Activated T-helper 1 cell treated with anti-CD3 and anti-CD28 coated beads, Interleukin-12 subunit alpha, Interleukin-12 subunit beta, Interleukin-2, Interleukin-4 antibody, amounts not matched to agents 30 ng/mL and 10 ng/mL and 1 ng/mL, durations not matched to agents 14 hours and 24 hours and 36 hours (primary cell): ENCODE results near the gene SLC12A9. TPM values are rescaled to one million over a fixed set of nuclear protein-coding genes. Genes with fewer than 3 reads are reported as not detected.
"Not testable (repeated sequence)": the region's sequence is repeated elsewhere in the genome, so short reads cannot be mapped to it uniquely, and the experiment has no call there.

Experiments
- DNase-seq: peaks from one replicate; pipeline ENCODE4 v3.0.0; 2021; ENCODE audit warnings: low spot score
- H3K27ac Mint-ChIP-seq: one replicate; pipeline ENCODE4 v1.8.0; 2021; ENCODE audit warnings: mild to moderate bottlenecking, mixed read lengths
- H3K27me3 Mint-ChIP-seq: one replicate; pipeline ENCODE4 v1.8.0; 2022; ENCODE audit warnings: mild to moderate bottlenecking, moderate library complexity, mixed read lengths; ENCODE audit not compliant: insufficient read depth
- H3K36me3 Mint-ChIP-seq: one replicate; pipeline ENCODE4 v1.8.0; 2021; ENCODE audit warnings: low read depth, mixed read lengths
- H3K4me1 Mint-ChIP-seq: one replicate; pipeline ENCODE4 v1.8.0; 2021; ENCODE audit warnings: low read depth, mixed read lengths
- H3K4me3 Mint-ChIP-seq: one replicate; pipeline ENCODE4 v1.8.0; 2021; ENCODE audit warnings: mild to moderate bottlenecking, moderate library complexity, mixed read lengths
- H3K9me3 Mint-ChIP-seq: one replicate; pipeline ENCODE4 v1.8.0; 2021; ENCODE audit warnings: mixed read lengths
- intact Hi-C: fragments of 100-400 bp; cut with micrococcal nuclease; formaldehyde crosslinking; loops from one replicate; pipeline ENCODE4 v1.15.1; 2024
- total RNA-seq: library from RNA; stranded (reverse); gene quantifications from 2 replicates; pipeline ENCODE4 v1.2.3, GENCODE V29; 2022

The SLC12A9 gene
- total RNA-seq, 1 donor from 2014 or later = 46.0 TPM

DNA sequence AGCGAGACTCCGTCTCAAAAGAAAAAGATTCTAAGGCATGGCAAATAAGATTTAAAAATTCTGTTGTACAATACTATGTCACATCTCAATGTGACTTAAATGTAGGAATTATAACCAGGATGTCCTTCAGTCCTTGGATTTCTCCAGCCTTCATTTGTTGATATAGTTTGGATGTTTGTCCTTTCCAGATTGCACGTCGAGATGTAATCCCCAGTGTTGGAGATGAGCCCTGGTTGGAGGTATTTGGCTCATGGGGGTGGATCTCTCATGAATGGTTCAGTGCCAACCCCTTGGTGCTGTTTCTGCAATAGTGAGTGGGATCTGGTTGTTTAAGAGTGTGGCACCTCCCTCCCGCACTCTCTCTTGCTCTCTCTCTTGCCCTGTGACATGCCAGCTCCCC is 56.0 kb downstream of the SLC12A9 start:
- DNase-seq = no peak

GRCh38 chr7:100910443-100910842 is 57.9 kb downstream of the SLC12A9 start:
- H3K36me3 Mint-ChIP-seq, H3K4me3 Mint-ChIP-seq, H3K9me3 Mint-ChIP-seq, intact Hi-C loops, DNase-seq, H3K4me1 Mint-ChIP-seq, H3K27ac Mint-ChIP-seq, H3K27me3 Mint-ChIP-seq: not testable (repeated sequence)

More for the DNA sequence above, 56.0 kb downstream of the SLC12A9 start:
- intact Hi-C loops = no loop called here
- no peaks in the 10 kb centered on the region for H3K36me3 Mint-ChIP-seq
- no peaks in the 10 kb centered on the region for H3K9me3 Mint-ChIP-seq
- H3K27me3 Mint-ChIP-seq = peaks cover 3% of the 10 kb centered on the region
- no peak overlapping the region for H3K4me3 Mint-ChIP-seq
- no peaks in the 10 kb centered on the region for H3K4me1 Mint-ChIP-seq
- no peak overlapping the region for H3K27ac Mint-ChIP-seq

DNA sequence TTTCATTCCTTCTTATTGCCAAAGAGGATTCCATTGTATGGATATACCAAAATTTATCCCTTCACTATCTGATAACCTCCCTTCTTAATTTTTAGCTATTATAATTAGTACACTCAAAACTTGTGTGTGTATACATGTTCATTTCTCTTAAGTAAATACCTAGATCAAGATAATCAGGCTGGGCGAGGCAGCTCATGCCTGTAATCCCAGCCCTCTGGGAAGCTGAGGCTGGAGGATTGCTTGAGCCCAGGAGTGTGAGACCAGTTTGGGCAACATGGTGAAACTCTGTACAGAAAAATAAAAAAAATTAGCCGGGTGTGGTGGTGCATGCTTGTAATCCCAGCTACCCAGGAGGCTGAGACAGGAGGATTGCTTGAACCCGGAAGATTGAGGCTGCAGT is 59.0 kb downstream of the SLC12A9 start:
- intact Hi-C loops = no loop called here
- Mint-ChIP-seq H3K36me3 (no peaks in the 10 kb centered on the region), H3K27ac (no peak overlapping the region), H3K4me1 (no peaks in the 10 kb centered on the region), H3K4me3 (no peak overlapping the region), H3K9me3 (no peaks in the 10 kb centered on the region), H3K27me3 (peaks cover 3% of the 10 kb centered on the region)
- no peak for DNase-seq

DNA sequence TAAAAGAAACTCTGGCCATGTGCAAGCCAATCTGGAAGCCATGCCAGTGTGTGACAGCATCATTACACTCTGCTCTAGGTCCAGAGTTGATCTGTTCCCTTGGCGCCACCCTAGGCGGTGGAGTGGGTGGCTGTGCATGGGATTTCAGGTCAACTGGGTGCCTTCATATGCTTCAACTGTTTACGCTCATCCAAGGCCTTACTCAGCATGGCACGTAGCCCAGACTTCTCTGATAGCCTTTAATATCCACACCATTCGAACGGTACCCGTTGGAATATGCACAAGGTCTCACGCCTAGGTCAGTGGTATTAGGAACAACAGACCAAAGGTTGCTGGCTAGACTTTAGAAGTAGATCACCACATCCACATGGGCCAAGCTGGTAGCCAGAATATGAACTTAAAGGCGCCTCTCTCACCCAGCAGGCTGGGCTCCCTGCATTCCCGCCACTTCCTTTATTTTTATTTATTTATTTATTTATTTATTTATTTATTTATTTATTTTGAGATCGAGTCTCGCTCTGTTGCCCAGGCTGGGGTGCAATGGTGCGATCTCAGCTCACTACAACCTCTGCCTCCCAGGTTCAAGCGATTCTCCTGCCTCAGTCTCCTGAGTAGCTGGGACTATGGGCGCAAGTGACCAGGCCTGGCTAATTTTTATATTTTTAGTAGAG is 61.8 kb downstream of the SLC12A9 start:
- H3K4me1 Mint-ChIP-seq = no peaks in the 10 kb centered on the region
- no peak for DNase-seq
- H3K36me3 Mint-ChIP-seq = no peaks in the 10 kb centered on the region
- no peaks in the 10 kb centered on the region for H3K9me3 Mint-ChIP-seq
- intact Hi-C loops = no loop called here
- no peak overlapping the region for H3K4me3 Mint-ChIP-seq
- H3K27ac Mint-ChIP-seq = no peak overlapping the region
- H3K27me3 Mint-ChIP-seq = peaks cover 3% of the 10 kb centered on the region

DNA sequence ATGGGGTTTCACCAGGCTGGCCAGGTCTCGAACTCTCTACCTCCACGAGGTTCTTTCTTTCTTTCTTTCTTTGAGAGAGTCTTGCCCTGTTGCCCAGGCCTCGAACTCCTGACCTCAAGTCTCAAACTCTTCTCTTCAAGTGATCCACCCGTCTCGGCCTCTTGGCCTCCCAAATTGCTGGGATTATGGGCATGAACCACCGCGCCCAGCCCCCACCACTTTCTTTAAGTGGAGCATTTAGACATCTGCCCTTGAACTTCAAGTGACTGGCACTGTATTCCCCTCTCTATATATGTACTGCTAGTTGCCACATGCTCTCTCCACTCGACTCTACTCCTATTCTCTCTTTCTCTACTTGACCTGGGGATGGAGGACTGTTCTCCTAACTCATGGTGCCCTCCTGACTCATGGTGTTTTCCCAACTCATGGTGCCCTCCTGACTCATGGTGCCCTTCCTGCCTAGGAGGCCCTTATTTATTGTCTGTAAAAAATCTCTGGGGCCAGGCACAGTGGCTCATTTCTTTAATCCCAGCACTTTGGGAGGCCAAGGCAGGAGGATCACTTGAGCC is 62.5 kb downstream of the SLC12A9 start:
- H3K9me3 Mint-ChIP-seq = no peaks in the 10 kb centered on the region
- DNase-seq = no peak
- H3K4me3 Mint-ChIP-seq = no peak overlapping the region
- intact Hi-C loops = no loop called here
- no peaks in the 10 kb centered on the region for H3K4me1 Mint-ChIP-seq
- H3K27me3 Mint-ChIP-seq = peaks cover 3% of the 10 kb centered on the region
- no peaks in the 10 kb centered on the region for H3K36me3 Mint-ChIP-seq
- no peak overlapping the region for H3K27ac Mint-ChIP-seq

Other genes starting within 250 kb of the SLC12A9 start
- gene MOSPD3, start 240.2 kb upstream of the SLC12A9 start, total RNA-seq = 10.3 and 11.5 TPM in 2 replicates
- gene TFR2, start 211.2 kb upstream of the SLC12A9 start, total RNA-seq = 13.8 and 15.0 TPM in 2 replicates
- gene ACTL6B, start 196.3 kb upstream of the SLC12A9 start, total RNA-seq = not detected in 2 replicates
- gene GNB2, start 179.0 kb upstream of the SLC12A9 start, total RNA-seq = 218 and 221 TPM in 2 replicates
- 49.1 and 53.8 TPM in 2 replicates for gene GIGYF1, start 158.5 kb upstream of the SLC12A9 start, total RNA-seq
- 82.7 and 84.4 TPM in 2 replicates for gene POP7, start 146.6 kb upstream of the SLC12A9 start, total RNA-seq
- gene EPO, start 132.2 kb upstream of the SLC12A9 start, total RNA-seq = not detected in 2 replicates
- not detected in 2 replicates for gene ZAN, start 119.1 kb upstream of the SLC12A9 start, total RNA-seq
- gene EPHB4, start 25.2 kb upstream of the SLC12A9 start, total RNA-seq = 2.4 and 2.8 TPM in 2 replicates
- 41.5 and 44.1 TPM in 2 replicates for gene TRIP6, start 14.7 kb downstream of the SLC12A9 start, total RNA-seq
- gene SRRT, start 22.4 kb downstream of the SLC12A9 start, total RNA-seq = 294 and 306 TPM in 2 replicates
- gene UFSP1, start 37.0 kb downstream of the SLC12A9 start, total RNA-seq = 4.1 and 5.5 TPM in 2 replicates
- gene ACHE, start 43.2 kb downstream of the SLC12A9 start, total RNA-seq = 0.17 and 0.21 TPM in 2 replicates
- gene MUC3A, start 96.8 kb downstream of the SLC12A9 start, total RNA-seq = not detected in 2 replicates
- gene MUC12, start 116.9 kb downstream of the SLC12A9 start, total RNA-seq = 0.44 and 0.81 TPM in 2 replicates
- gene MUC17, start 167.4 kb downstream of the SLC12A9 start, total RNA-seq = 0.02 TPM in 1 of 2 replicates, not detected in the other
- 41.2 and 45.7 TPM in 2 replicates for gene TRIM56, start 232.8 kb downstream of the SLC12A9 start, total RNA-seq